Activated CD8-positive, alpha-beta memory T cell treated with anti-CD3 and anti-CD28 coated beads, Interleukin-2, amount 10 ng/mL, durations not matched to agents 7 days and 5 days (primary cell): Measurements from ENCODE around the gene TMEM184B. TPM values are rescaled to one million over a fixed set of nuclear protein-coding genes. Genes with fewer than 3 reads are reported as not detected.

ENCODE experiments used
- ATAC-seq: fragments of 150-1000 bp; cut with Tn5 transposase; one replicate; pipeline ENCODE4 v1.10.0; 2021; ENCODE audit warnings: moderate library complexity
- CTCF ChIA-PET: fragments of 350-600 bp; sonication (Branson Sonifier 250); formaldehyde crosslinking; loops from one replicate; lab custom pipeline; 2021; ENCODE audit warnings: antibody characterized with exemption; lab: Charles Lee
- DNase-seq: peaks from one replicate; pipeline ENCODE4 v3.0.0-alpha.2; 2020
- H3K27ac Mint-ChIP-seq: one replicate; pipeline ENCODE4 v1.8.0; 2021; ENCODE audit warnings: mild to moderate bottlenecking, mixed read lengths
- H3K27me3 Mint-ChIP-seq: one replicate; pipeline ENCODE4 v1.8.0; 2021; ENCODE audit warnings: mixed read lengths
- H3K36me3 Mint-ChIP-seq: one replicate; pipeline ENCODE4 v1.8.0; 2021; ENCODE audit warnings: mild to moderate bottlenecking, mixed read lengths
- H3K4me1 Mint-ChIP-seq: one replicate; pipeline ENCODE4 v1.8.0; 2021; ENCODE audit warnings: mixed read lengths
- H3K4me3 Mint-ChIP-seq: one replicate; pipeline ENCODE4 v1.8.0; 2021; ENCODE audit warnings: mild to moderate bottlenecking, moderate library complexity, mixed read lengths
- H3K9me3 Mint-ChIP-seq: one replicate; pipeline ENCODE4 v1.8.0; 2022; ENCODE audit warnings: low read depth, mixed read lengths
- total RNA-seq, 2 experiments: library from RNA; stranded (reverse); gene quantifications; one replicate each; pipeline ENCODE4 v1.2.3, GENCODE V29; 2021

The TMEM184B gene
- total RNA-seq, 2 experiments from 2014 or later, result 29.8 to 35.5 TPM

DNA sequence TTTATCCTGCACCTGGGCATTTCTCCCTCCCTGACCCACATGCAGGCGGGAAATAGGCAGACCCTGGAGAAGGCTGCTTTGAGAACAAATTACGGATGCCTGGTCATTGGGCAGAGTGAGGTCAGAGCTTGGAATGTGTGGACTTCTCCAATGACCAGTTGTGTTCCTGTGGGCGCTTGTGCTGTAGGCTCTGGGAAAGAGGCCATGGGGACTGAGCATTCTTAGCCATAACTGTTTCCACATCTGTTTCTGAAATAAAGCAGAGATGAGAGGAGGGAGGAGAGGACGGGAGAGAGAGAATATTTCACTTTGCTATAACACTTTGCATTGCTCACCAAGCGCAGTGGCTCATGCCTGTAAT, 11.2 kb upstream of the TMEM184B start:
- H3K36me3 Mint-ChIP-seq, result peaks cover 3% of the 10 kb centered on the region
- no peak for DNase-seq
- no peak overlapping the region for H3K4me3 Mint-ChIP-seq
- no peaks in the 10 kb centered on the region for H3K4me1 Mint-ChIP-seq
- no peak for ATAC-seq
- no peaks in the 10 kb centered on the region for H3K9me3 Mint-ChIP-seq
- no peak overlapping the region for H3K27ac Mint-ChIP-seq
- H3K27me3 Mint-ChIP-seq, result no peaks in the 10 kb centered on the region
- CTCF ChIA-PET, result interaction anchor here (0.7 to 1.5 kb wide), 2 partner anchors 15 to 232 kb away, joined by 3 read pairs; no protein-coding TSS in a partner anchor

DNA sequence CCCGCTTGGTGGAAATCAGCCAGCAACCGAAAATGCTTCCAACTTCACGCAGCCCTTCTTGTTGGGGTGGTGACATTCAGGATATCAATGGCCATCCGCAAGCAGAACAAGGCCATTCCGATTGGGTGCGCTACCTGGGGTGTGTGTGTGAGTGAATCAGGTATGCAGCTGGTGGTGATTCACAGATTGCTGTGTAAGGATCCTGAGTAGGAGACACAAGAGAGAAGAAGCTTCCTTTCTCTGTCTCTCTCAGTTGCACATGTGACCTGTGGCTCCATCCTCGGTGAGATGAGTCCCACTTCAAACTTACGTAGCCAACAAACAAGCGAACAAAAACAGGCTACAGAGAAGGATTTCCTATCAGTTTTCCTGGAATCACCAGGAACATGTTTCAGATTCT, 9.6 kb upstream of the TMEM184B start:
- Mint-ChIP-seq H3K4me1 (no peaks in the 10 kb centered on the region), H3K36me3 (no peaks in the 10 kb centered on the region), H3K27ac (no peak overlapping the region), H3K4me3 (no peak overlapping the region), H3K27me3 (no peaks in the 10 kb centered on the region), H3K9me3 (no peaks in the 10 kb centered on the region)
- DNase-seq (no peak), ATAC-seq (no peak)
- CTCF ChIA-PET, result interaction anchor here (1.3 kb wide), 1 partner anchor 9 kb away, joined by 3 read pairs; no protein-coding TSS in a partner anchor

DNA sequence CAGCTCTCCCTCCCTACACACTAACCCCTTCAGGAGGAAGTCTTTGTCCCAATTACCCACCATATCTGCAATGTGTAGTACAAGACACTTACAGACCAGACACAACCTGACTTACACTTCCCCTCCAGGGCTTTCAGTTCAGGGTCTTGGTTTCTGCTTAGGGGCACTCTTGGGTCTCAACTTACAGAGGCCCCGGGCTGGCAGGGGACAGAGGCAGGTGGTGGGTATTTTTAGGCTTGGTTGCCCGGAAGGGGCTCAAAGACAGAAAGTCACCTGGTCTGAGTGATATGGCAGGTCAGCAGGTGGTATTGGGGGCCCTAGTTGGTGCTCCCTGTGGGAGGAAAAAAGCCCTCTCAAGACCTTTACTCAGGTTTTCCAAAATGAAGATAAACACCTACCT, 3.4 kb upstream of the TMEM184B start:
- no peak overlapping the region for H3K4me3 Mint-ChIP-seq
- no peak overlapping the region for H3K27ac Mint-ChIP-seq
- peaks cover 18% of the 10 kb centered on the region for H3K4me1 Mint-ChIP-seq
- CTCF ChIA-PET, result no interaction called here
- no peaks in the 10 kb centered on the region for H3K9me3 Mint-ChIP-seq
- no peak for ATAC-seq
- no peaks in the 10 kb centered on the region for H3K36me3 Mint-ChIP-seq
- H3K27me3 Mint-ChIP-seq, result no peaks in the 10 kb centered on the region
- DNase-seq, result no peak

DNA sequence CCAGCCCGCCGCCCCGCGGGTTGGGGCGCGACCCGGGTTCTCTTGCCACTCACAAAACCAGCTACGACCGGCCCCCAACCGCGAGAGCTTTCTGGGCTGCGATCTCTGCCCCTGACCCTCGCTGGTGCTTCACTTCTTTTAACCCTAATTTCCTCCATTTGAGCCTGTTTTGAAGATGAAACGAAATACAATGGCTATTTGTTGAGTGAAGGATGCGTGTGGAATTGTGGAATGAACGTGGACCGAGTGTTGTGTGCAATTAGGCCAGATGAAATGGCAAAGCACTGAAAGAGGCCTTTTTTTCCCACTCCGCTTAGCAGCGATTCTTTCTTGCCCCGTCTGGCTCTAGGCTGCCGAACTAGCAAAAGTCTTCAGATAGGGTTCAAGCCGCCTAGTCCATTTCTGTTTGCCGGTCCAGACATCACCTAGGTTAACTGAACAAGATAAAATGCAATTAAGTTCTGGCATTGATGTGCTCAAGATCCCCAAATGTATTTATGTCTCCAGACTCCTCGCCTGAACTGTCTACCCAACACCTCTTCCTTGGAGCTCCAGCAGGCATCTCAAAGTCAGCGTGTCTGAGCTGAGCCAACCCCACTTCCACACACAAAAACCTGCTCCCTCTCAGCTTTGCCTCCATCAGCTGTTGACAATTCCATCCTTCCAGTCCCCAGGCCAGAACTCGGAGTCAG, 471 bp upstream of the TMEM184B start:
- peaks cover 35% of the 10 kb centered on the region for H3K4me1 Mint-ChIP-seq
- H3K36me3 Mint-ChIP-seq, result no peaks in the 10 kb centered on the region
- H3K27me3 Mint-ChIP-seq, result no peaks in the 10 kb centered on the region
- no peak for DNase-seq
- no peaks in the 10 kb centered on the region for H3K9me3 Mint-ChIP-seq
- ATAC-seq, result no peak
- H3K4me3 Mint-ChIP-seq, result peak overlapping the region; percentile 77
- H3K27ac Mint-ChIP-seq, result peak overlapping the region; percentile 86
- CTCF ChIA-PET, result interaction anchor here (0.8 to 1.6 kb wide), 6 partner anchors 9 to 173 kb away, joined by 3 to 6 read pairs (median 3); no protein-coding TSS in a partner anchor

DNA sequence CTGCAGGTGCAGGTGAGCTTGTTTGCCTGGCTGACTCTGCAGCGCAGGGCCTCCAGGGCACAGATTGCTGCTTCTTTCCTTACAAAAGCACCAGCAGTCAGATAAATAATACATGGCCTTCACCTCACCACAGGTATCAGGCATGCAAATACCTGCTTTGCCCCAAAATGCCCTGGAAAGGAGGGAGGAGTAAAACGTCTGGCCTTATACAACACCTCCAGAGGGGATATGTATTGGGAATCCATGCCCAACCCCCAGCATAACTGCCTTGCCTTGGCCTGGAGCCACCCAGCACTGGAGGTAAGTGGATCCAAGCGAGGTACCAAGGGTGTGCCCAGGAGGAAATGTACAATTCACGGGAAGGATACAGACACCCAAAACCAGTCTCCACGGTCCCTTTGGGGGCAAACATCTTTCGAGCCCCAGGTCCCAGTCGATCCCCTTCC, 860 bp downstream of the TMEM184B start:
- CTCF ChIA-PET, result interaction anchor here (1.0 kb wide), 1 partner anchor 27 kb away, joined by 3 read pairs; no protein-coding TSS in a partner anchor

DNA sequence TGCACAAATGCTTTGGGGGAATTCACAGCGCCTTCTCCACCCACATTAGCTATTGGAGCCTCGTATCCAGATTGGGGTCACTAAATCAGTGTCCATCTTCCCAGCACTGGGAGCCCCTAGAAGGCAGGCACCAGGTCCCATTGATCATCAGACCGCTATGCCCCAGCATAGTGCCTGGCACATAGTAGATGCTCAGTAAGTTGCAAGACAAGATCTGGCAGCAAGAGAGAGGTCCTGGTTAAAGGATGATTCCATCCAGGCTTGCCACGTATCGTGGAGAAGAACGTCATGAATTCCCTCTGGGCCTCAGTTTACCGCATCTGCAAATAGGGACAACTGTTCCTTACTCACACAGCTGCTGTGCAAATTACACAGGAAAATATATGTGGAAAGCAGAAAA, 1.7 kb downstream of the TMEM184B start:
- Mint-ChIP-seq H3K4me3 (no peak overlapping the region), H3K27ac (no peak overlapping the region), H3K27me3 (no peaks in the 10 kb centered on the region), H3K9me3 (no peaks in the 10 kb centered on the region), H3K36me3 (peaks cover 1% of the 10 kb centered on the region), H3K4me1 (peaks cover 52% of the 10 kb centered on the region)
- DNase-seq, result no peak
- CTCF ChIA-PET, result no interaction called here
- no peak for ATAC-seq

More for the DNA sequence above, 860 bp downstream of the TMEM184B start:
- H3K27ac Mint-ChIP-seq, result peak overlapping the region; percentile 61
- H3K9me3 Mint-ChIP-seq, result no peaks in the 10 kb centered on the region
- no peaks in the 10 kb centered on the region for H3K27me3 Mint-ChIP-seq
- H3K4me1 Mint-ChIP-seq, result peaks cover 45% of the 10 kb centered on the region
- DNase-seq, result no peak
- H3K36me3 Mint-ChIP-seq, result peaks cover 1% of the 10 kb centered on the region
- ATAC-seq, result peak; percentile 2
- H3K4me3 Mint-ChIP-seq, result peak overlapping the region; percentile 80

DNA sequence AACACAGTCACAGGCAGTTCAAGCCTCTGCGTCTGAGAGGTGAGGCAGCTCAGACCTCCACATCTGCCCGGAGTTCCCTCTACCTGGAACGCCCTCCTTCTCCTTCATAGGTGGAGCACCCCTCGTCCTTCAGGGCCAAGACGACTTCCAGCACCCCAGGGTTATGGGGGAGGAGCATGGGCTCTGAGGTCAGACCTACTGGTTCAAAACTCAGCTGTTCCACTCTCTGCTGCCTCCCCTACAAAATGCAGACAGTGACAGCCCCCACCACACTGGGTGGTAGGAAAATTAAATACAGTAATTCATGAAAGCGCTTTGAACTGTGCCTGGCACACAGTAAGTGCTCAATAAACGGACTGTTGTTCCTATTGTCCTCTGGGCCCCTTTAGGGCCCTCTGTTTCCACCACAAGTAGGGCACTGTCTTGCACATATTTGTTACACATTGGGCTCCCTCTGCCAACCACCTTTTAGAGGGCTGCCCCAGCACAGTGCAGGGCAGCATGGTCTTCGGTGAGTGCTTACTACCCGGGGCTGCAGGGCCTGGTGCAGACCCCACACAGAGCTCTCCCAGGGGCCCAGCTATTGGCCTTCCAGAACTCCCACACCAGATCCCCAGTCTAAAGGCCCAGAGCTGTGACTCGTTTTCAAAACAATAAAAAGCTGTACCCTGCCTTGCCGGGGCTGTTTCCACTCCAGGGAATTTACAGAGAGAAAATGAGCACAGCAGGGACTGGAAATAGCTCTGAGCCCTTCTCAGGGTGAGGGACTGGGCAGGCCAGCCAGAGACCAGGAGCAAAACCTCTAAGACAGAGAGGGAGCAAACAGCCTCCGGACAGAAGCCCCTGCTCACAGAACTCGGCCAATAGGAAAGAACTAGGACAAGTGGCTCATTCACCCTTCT, 2.5 kb downstream of the TMEM184B start:
- peaks cover 53% of the 10 kb centered on the region for H3K4me1 Mint-ChIP-seq
- CTCF ChIA-PET, result interaction anchor here (0.7 kb wide), 1 partner anchor 10 kb away, joined by 3 read pairs; no protein-coding TSS in a partner anchor

DNA sequence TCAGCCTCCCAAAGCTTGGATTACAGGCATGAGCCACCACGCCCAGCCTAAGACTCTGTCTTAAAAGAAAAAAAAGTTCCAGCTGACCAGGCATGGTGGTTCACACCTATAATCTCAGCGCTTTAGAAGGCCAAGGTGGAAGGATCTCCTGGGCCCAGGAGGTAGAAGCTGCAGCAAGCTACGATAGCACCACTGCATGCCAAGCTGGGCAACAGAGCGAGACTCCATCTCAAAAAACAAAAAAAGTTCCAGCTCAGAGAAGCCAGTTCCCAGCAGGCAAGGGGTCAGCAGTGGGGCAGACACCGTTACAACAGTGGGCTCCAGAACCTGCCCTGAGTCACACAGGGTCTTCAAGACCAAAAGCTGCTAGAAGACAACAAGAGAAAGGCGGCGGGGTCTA, 3.3 kb downstream of the TMEM184B start:
- Mint-ChIP-seq H3K4me3 (no peak overlapping the region), H3K27ac (no peak overlapping the region), H3K4me1 (peaks cover 52% of the 10 kb centered on the region), H3K27me3 (no peaks in the 10 kb centered on the region), H3K9me3 (no peaks in the 10 kb centered on the region), H3K36me3 (peaks cover 1% of the 10 kb centered on the region)
- CTCF ChIA-PET, result interaction anchor here (0.7 kb wide), 1 partner anchor 9 kb away, joined by 3 read pairs; no protein-coding TSS in a partner anchor
- ATAC-seq (no peak), DNase-seq (no peak)

More for the DNA sequence above, 2.5 kb downstream of the TMEM184B start:
- Mint-ChIP-seq H3K4me3 (no peak overlapping the region), H3K27me3 (no peaks in the 10 kb centered on the region), H3K9me3 (no peaks in the 10 kb centered on the region), H3K36me3 (peaks cover 1% of the 10 kb centered on the region), H3K27ac (peak overlapping the region; percentile 17)
- DNase-seq (no peak), ATAC-seq (no peak)

DNA sequence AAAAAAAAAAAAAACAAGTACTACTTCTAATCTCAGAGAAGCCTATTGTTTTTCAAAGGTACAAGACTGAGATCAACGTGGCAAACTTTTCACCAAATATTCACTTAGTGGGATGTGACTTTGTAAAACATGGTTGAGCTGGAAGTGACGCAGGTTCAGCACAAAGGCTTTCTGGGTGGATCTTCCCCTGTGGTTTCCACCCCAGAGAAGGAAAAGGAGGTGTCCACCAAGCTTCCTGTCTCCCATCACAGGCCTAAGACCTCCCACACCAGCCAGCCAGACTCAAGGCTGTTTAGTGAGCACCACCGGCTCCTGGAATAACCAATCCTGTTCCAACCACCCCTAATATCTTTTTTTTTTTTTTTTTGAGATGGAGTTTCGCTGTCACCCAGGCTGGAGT, 5.7 kb downstream of the TMEM184B start:
- Mint-ChIP-seq H3K27me3 (no peaks in the 10 kb centered on the region), H3K9me3 (no peaks in the 10 kb centered on the region), H3K36me3 (peaks cover 1% of the 10 kb centered on the region), H3K4me3 (no peak overlapping the region), H3K4me1 (peaks cover 48% of the 10 kb centered on the region), H3K27ac (peak overlapping the region; percentile 58)
- CTCF ChIA-PET, result interaction anchor here (0.7 to 1.6 kb wide), 5 partner anchors 21 to 215 kb away, joined by 3 to 8 read pairs (median 5); no protein-coding TSS in a partner anchor
- ATAC-seq (peak; percentile 85), DNase-seq (peak; percentile 79)

DNA sequence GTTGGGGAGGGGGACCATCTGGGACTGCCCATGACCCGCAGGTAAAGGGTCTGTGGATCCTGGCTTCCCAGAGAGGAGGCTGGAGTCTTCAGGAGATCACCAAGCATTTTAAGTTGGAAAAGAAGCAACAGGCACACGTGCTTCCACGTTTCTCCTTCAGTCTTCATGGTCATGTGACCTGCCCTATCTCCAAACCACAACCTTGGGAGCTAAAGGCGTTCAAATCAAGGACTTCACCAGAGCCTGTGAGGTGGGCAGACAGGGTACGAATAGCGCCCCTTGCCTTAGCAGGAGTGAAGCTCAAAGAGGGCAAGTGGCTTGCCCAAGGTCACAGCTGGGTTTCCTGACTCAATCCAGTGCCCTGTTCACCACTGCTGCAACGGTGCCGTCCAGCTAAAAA, 6.7 kb downstream of the TMEM184B start:
- no peak overlapping the region for H3K4me3 Mint-ChIP-seq
- H3K4me1 Mint-ChIP-seq, result peaks cover 46% of the 10 kb centered on the region
- DNase-seq, result no peak
- H3K27me3 Mint-ChIP-seq, result no peaks in the 10 kb centered on the region
- H3K27ac Mint-ChIP-seq, result peak overlapping the region; percentile 15
- no peaks in the 10 kb centered on the region for H3K9me3 Mint-ChIP-seq
- CTCF ChIA-PET, result interaction anchor here (0.9 to 1.6 kb wide), 4 partner anchors 20 to 214 kb away, joined by 3 to 7 read pairs (median 6); no protein-coding TSS in a partner anchor
- no peak for ATAC-seq
- H3K36me3 Mint-ChIP-seq, result peaks cover 1% of the 10 kb centered on the region

DNA sequence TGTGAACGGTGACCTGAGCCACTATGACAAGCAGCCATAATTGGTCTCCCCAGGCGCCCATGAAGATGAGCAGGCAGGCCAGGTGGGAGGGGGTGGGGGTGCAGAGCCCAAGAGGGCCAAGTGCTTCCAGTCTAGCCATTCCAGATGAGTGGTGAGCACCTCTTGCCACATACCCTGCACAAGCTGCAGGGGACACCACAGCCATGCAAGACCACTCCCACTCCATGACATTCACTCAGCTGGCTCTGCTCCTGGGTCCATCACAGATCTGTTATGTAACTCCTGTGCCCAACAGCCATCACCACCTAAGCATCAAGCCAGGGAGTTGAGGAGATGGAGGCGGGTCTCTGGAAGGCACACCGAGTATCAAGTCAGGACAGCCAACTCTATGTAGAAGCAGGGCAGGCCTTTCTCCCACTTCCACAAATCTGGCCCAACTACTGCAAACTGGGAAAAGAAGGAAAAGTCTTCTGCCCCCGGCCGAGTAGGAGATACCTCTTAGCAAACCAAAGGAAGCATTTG, 8.4 kb downstream of the TMEM184B start:
- Mint-ChIP-seq H3K36me3 (peaks cover 1% of the 10 kb centered on the region), H3K27ac (no peak overlapping the region), H3K4me1 (peaks cover 43% of the 10 kb centered on the region), H3K4me3 (no peak overlapping the region), H3K9me3 (no peaks in the 10 kb centered on the region), H3K27me3 (no peaks in the 10 kb centered on the region)
- CTCF ChIA-PET, result no interaction called here
- DNase-seq (no peak), ATAC-seq (no peak)

DNA sequence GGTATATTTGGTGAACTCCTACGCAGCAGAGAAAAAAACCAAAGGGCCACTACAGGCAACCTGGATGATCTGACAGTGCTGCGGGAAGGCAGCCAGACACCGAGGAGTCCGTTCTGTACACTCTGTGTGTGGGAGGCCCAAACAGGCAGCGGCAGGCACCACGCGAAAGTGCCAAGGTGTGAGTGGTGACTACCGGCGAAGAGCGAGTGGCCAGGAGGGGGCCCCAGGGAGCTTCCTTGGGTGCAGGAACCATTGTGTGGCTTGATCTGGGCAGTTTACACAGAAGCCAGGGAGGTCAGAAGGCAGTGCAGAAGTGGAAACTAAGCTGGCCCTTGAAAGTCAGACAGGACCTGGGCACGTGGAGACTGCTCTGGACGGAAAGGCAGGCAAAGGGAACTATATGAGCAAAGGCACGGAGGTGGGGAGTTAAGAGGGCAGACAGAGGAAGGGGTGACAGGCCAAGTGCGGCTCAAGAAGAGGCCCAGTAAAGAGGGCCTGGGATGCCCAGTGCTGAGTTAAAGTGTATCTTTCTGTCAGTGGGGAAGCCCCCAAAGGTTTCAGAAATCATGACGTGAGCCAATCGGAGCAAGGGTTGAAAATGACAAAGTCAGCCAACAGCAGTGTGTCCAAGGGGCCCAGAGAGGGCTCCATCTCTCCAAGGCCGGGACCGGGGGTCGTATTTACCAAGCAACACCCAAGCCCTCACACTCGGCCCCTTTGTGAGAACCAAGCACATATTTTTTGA, 10.6 kb downstream of the TMEM184B start:
- no peaks in the 10 kb centered on the region for H3K36me3 Mint-ChIP-seq
- no peaks in the 10 kb centered on the region for H3K27me3 Mint-ChIP-seq
- no peaks in the 10 kb centered on the region for H3K9me3 Mint-ChIP-seq
- no peak overlapping the region for H3K27ac Mint-ChIP-seq
- peaks cover 31% of the 10 kb centered on the region for H3K4me1 Mint-ChIP-seq
- no peak for ATAC-seq
- H3K4me3 Mint-ChIP-seq, result no peak overlapping the region
- DNase-seq, result peak; percentile 48
- CTCF ChIA-PET, result interaction anchor here (0.9 to 1.7 kb wide), 3 partner anchors 19 to 210 kb away, joined by 3 to 4 read pairs (median 4); no protein-coding TSS in a partner anchor
